HG02943 (cell line): ENCODE measurements around the gene JMJD1C.
A peak's percentile ranks its signal among the peaks of the same experiment; 100 is the strongest.
"Not testable (repeated sequence)": the region's sequence is repeated elsewhere in the genome, so short reads cannot be mapped to it uniquely, and the experiment has no call there.

Experiments
- ATAC-seq: cut with Tn5 transposase; IDR thresholded peaks from one replicate; pipeline ENCODE4 v1.9.1; 2021; ENCODE audit warnings: mild to moderate bottlenecking, low read depth, moderate library complexity; ENCODE audit not compliant: unreplicated experiment

Gene JMJD1C

GRCh38 chr10:63199716-63200115 is 266.1 kb downstream of the JMJD1C start:
- ATAC-seq: no peak

DNA sequence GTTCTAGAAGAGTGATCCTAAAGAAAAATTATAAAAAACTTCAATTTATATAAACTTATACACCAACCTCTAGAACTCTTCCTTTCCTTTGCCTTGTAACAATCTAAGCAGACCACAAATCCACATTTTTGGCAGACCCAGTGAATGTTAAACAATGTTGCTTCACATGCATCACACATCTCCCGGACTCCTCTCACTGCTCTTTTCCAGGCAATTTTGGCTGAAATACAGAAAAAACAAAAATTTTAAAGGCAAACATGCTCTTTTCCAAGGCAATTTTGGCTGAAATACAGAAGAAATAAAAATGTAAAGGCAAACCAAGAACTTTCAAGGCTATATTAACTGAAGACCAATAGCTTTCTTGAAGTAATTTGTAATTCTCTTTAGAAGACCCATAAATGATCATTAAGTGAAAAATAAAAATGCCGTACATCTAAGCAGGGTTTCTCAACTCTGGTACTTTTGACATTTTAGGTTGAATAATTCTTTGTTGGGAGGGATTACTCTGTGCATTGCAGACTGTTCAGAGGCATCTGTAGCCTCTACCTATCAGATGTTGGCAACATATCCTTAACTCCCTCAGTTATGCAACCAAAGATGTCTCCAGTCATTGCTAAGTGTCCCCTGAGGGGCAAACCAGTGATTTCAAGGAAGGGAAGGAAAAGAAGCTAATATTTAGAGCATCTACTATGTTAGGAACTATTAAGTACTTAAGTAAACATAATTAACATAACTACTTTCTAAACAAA is 268.3 kb downstream of the JMJD1C start:
- no peak for ATAC-seq

DNA sequence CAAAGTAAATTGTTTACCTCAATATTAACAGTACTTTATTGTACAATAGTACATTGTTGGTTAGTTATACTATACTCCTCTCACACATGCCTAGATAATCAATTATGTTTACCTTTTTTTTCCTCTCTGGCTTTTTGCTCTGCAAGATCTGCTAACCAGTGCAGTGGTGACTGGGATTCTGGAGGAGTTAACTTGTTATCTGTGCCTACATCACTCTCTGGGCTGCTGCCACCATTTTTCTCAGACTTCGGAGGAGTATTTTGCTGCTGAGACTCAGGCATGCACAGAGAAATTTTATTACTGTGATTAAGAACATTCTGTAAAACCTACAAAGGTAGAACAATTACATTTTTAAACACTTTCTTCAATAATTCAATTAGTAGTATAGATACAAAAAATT is 273.0 kb downstream of the JMJD1C start:
- ATAC-seq: no peak

GRCh38 chr10:63175534-63175933 is 290.2 kb downstream of the JMJD1C start:
- no peak for ATAC-seq

DNA sequence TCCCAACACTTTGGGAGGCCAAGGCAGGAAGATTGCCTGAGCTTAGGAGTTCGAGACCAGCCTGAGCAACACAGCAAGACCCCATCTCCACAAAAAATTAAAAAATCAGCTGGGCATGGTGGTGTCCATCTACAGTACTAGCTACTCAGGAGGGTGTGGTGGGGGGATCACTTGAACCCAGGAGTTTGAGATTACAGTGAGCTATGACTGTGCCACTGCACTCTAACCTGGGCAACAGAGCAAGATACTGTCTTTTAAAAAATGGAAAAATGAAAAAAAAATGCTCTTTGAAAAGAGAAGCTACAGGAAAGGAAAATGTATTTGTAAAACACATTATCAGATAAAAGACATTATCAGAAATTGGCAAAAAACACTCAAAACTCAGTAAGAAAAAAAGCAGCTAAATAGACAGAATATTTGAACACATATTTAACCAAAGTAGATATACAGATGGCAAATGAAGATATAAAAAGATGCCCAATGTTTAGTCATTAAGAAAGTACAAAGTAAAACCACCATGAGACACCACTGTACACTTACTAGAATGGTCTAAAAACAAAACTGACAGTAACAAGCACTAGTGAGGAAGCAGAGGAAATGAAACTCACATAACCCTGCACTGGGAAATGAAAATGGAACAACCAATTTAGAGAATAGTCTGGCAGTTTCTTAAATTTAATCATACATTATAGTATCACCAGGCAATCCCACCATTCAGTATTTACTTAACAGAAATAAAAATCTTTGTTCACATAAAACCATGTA is 292.1 kb downstream of the JMJD1C start:
- peak; percentile 100 for ATAC-seq

DNA sequence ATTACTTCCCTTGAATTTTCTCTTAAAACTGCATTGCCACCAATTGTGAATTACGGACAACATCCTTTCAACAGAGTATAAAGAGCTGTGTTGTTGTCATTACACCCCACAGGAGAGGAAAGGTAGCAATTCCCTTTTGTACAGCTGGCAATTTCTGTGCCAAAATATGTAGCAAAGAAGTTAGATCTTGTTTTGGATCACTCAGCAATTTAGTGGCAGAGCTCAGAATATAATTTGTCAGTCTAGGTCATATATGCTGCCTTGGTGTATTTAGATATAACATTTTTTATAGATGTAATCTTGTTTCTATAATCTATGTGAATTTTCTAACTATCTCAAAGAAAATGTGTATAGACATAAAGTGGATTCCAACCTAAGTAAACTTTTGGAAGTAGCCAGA is 293.9 kb downstream of the JMJD1C start:
- no peak for ATAC-seq

DNA sequence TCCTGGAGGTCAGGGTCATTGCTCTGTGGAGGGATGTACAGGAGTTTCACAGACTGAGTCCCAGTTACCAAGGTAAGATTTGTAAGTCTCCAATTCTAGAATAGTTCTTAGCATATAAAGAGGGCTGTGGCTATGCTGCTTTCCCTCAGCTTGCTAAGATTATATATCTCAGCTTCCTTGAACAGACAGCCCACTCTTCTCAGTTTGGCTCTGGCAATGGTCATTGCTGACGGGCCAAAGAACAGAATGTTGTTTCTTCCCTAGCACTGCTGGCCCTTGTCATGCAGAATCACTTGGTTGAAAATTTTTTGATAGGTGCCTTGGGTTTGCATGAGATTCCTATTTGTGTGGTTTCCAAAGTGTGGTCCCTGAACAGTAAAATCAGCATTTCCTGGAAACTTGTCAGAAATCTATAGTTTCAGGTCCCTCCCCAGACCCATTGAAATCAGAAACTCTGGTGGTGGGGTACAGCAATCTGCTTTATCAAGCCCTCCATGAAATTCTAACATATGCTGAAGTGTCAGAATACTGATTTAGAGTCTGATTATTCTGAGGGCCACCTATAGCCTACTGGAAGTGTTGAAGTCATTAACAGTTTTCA is 294.4 kb downstream of the JMJD1C start:
- ATAC-seq: no peak

GRCh38 chr10:63169624-63170023 is 296.2 kb downstream of the JMJD1C start:
- no peak for ATAC-seq

DNA sequence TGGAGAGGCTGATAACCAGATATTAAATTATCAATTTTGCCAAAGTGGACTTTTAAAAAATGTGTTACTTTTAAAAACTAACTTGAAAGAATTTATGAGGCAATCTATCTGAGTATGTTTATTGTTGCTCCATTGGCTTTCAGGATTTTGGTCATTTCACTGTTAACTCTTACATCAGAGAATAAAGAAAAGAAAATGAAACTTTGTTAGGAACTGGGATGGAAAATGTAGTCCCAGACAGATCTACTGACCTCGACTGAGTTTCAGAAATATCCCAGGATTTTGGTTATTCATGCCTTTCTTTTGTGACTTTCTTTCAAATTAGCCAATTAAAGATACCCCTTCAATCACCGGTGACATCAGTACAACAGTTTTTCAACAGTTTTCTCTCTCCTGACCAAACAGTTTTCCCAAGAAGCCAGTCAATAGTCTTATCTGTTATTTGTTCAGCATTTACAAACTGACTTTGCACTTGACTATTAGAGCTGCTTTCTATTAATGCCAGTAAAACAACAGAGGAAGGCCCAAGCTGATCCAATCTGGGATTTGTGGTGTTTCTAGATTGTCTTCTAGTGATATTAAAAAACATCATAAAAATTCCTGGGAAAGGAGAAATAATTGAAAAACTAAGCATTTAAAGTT is 296.8 kb downstream of the JMJD1C start:
- ATAC-seq: no peak

DNA sequence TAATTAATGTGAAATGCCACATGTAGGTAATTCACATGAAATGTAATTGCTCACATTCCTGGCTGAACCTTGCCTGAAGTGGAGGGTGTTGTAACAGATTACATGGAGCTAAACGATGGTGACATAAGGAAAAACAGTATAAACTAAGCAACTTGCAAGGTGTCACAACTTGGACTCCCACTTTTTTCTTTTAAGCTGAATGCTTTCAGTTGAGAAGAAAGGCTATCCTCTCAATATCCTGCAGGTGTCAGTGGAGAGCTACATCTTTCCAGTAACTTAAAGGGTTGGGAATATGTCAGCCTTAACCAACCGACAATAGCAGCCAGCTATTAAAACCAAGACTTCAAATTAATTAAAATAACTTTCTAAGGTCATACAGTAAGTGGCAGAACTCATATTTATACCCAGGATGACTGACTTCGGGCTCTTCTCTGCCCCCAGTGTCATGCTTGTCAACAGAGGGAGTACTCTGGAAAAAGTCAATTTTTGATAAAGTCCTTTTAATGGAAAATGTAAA is 299.0 kb downstream of the JMJD1C start:
- ATAC-seq: no peak

DNA sequence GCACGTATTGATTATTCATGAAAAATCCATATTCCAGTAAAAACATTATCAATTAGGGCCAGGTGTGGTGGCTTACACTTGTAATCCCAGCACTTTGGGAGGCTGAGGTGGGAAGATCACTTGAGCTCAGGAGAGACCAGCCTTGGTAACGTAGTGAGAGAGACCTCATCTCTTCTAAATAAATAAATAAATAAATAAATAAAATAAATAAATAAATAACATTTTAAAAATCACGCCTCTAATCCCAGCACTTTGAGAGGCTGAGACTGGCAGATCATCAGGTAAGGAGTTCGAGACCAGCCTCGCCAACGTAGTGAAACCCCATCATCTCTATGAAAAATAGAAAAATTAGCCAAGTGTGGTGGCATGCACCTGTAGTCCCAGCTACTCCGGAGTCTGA is 300.5 kb downstream of the JMJD1C start:
- no peak for ATAC-seq

- ATAC-seq: no peak
Observed at GRCh38 chr10:63164166-63164623, 301.6 kb downstream of the JMJD1C start.

DNA sequence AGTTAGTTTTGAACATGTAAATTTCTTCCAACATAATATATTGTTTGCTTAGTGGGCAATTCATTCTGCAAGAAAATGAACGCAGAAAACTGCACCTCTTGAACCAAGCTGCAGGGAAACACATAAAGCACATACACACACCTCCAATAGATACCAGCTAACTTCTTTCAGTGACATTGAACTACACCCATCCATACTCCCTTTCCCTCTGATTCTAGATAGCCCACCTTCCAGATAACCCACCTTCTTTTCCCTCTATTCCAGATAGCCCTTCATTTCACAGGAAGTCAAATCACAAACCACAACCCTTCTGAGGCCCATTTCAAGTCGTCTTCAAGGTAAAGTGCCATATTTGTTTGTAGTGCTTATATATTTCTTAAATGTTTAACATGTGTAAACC is 304.2 kb downstream of the JMJD1C start:
- no peak for ATAC-seq

- no peak for ATAC-seq
Observed at GRCh38 chr10:63157845-63158624, 307.7 kb downstream of the JMJD1C start.

GRCh38 chr10:63156236-63156635 is 309.5 kb downstream of the JMJD1C start:
- ATAC-seq: no peak

- ATAC-seq: no peak
Observed at GRCh38 chr10:63155388-63156020, 310.3 kb downstream of the JMJD1C start.

- no peak for ATAC-seq
Observed at GRCh38 chr10:63154546-63155387, 311.0 kb downstream of the JMJD1C start.

- ATAC-seq: not testable (repeated sequence)
Observed at GRCh38 chr10:63153868-63154545, 311.8 kb downstream of the JMJD1C start.
